Caco-2 (cell line): Measurements from ENCODE around the gene FGFR3. TPM values are rescaled to one million over a fixed set of nuclear protein-coding genes. Genes with fewer than 3 reads are reported as not detected.
A peak's percentile ranks its signal among the peaks of the same experiment; 100 is the strongest.

ENCODE experiments used
- BruUV-seq: library from RNA; stranded (reverse); fragments of 400-500 nt; replicated peaks from 2 replicates; lab custom pipeline; 2021; lab: Mats Ljungman, UMichigan
- CTCF ChIA-PET: fragments of 300-600 bp; sonication (Branson Sonifier 250); formaldehyde crosslinking; loops from one replicate; lab custom pipeline; 2022; ENCODE audit warnings: antibody characterized with exemption; lab: Charles Lee
- POLR2A ChIA-PET: fragments of 300-600 bp; sonication (Branson Sonifier 250); formaldehyde crosslinking; loops from one replicate; lab custom pipeline; 2022; ENCODE audit warnings: antibody characterized with exemption; lab: Charles Lee
- DNase-seq, 2 experiments: peaks; one replicate each; pipeline versions ENCODE4 v3.0.0 to v3.0.0-alpha.2; 2020 to 2022
- H3K27me3 ChIP-seq: replicated peaks from 2 replicates; pipeline ENCODE4 v1.6.0; 2011; ENCODE audit warnings: low read length; ENCODE audit not compliant: control insufficient read depth, insufficient read depth
- H3K36me3 ChIP-seq: 2 replicates; pipeline ENCODE4 v1.5.1; 2011; ENCODE audit warnings: low read length; ENCODE audit not compliant: control insufficient read depth, insufficient read depth
- H3K4me1 ChIP-seq: fragments of 250-450 bp; sonication (Bioruptor Pico); 2 replicates; pipeline ENCODE4 v1.5.1; 2020; ENCODE audit warnings: mild to moderate bottlenecking
- H3K4me3 ChIP-seq: 2 replicates; pipeline ENCODE4 v1.5.1; 2011; ENCODE audit warnings: low read depth, mild to moderate bottlenecking, control low read depth, low read length
- H3K9me3 ChIP-seq: fragments of 250-450 bp; sonication (Bioruptor Pico); 2 replicates; pipeline ENCODE4 v1.5.1; 2020; ENCODE audit warnings: mild to moderate bottlenecking, moderate library complexity
- H3K27ac Mint-ChIP-seq: one replicate; pipeline ENCODE4 v1.8.0; 2022; ENCODE audit warnings: mixed read lengths; ENCODE audit not compliant: unreplicated experiment
- H3K27me3 Mint-ChIP-seq: one replicate; pipeline ENCODE4 v1.8.0; 2022; ENCODE audit warnings: mixed read lengths; ENCODE audit not compliant: insufficient read depth, unreplicated experiment
- H3K36me3 Mint-ChIP-seq: one replicate; pipeline ENCODE4 v1.8.0; 2022; ENCODE audit warnings: mild to moderate bottlenecking, mixed read lengths; ENCODE audit not compliant: insufficient read depth, unreplicated experiment
- H3K4me1 Mint-ChIP-seq: one replicate; pipeline ENCODE4 v1.8.0; 2022; ENCODE audit warnings: low read depth, mixed read lengths; ENCODE audit not compliant: unreplicated experiment
- H3K4me3 Mint-ChIP-seq: one replicate; pipeline ENCODE4 v1.8.0; 2022; ENCODE audit warnings: mild to moderate bottlenecking, moderate library complexity, mixed read lengths; ENCODE audit not compliant: unreplicated experiment
- H3K9me3 Mint-ChIP-seq: one replicate; pipeline ENCODE4 v1.8.0; 2022; ENCODE audit warnings: mixed read lengths; ENCODE audit not compliant: unreplicated experiment
- intact Hi-C: fragments of 100-400 bp; cut with micrococcal nuclease; formaldehyde crosslinking; loops from one replicate; pipeline ENCODE4 v1.10.0; 2022; ENCODE audit not compliant: unreplicated experiment
- total RNA-seq: library from RNA; stranded (reverse); gene quantifications from 2 replicates; pipeline ENCODE4 v1.2.3, GENCODE V29; 2022
- TF ChIP-seq, protein P1 (sequence below), 2 experiments: fragments of 200-600 bp in 1 of 2; IDR thresholded peaks; 1 replicate in 1 of 2; 2 replicates in 1 of 2; pipeline versions ENCODE4 v1.5.1 to v1.8.0; 2011 to 2022; ENCODE audit warnings: antibody characterized with exemption in 1 of 2, control low read depth in 1 of 2, inconsistent platforms in 1 of 2, low read depth in 1 of 2, low read length in 1 of 2, mild to moderate bottlenecking in 1 of 2, moderate library complexity in 1 of 2; ENCODE audit not compliant: insufficient read depth in 1 of 2, severe bottlenecking in 1 of 2, unreplicated experiment in 1 of 2

FGFR3 gene
- total RNA-seq, 1 experiment from 2014 or later: 132 TPM

DNA sequence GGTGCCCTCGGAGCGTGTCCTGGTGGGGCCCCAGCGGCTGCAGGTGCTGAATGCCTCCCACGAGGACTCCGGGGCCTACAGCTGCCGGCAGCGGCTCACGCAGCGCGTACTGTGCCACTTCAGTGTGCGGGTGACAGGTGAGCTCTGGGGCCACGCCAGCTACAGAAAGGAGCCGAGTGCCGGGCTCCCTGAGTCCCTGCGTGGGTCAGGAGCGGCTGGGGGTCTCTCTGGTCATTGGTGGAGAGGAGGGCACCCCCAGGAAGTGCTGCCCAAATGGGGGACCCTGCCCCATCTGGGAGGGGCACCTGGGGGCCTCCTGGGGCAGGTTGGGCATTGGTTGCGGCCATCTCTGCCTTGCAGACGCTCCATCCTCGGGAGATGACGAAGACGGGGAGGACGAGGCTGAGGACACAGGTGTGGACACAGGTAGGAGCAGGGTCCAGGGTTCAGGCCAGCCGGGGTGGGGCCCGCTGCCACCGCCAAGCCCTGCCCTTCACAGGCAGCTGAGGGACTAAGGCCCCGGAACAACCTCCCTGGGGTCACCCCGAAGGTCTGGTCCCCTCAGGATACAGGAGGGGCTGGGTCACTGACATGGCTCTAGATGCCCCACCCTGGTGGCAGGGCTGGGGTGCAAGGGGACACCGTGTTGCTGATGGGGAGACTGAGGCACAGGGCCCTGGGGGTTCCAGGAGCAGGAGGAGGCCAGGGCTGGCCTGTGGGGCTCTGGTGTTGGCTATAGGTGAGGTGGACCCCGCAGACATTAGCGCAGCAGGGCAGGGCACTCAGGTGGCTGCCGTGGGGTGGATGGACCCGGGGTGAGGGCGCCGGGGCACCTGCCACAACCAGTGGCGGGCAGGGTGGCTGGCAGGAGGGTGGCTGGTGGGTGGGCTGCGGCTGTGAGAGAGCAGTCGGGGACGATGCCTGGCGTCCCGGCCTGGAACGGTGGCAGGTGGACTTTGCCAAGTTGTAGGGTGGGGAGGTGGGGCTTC is 6.6 kb downstream of the FGFR3 start:
- peaks cover 6% of the 10 kb centered on the region for H3K4me1 Mint-ChIP-seq
- ChIA-PET CTCF (interaction anchor here (1.0 kb wide), 1 partner anchor 14 kb away, joined by 4 read pairs; no protein-coding TSS in a partner anchor), POLR2A (no interaction called here)
- no peaks in the 10 kb centered on the region for H3K27me3 Mint-ChIP-seq
- Histone ChIP-seq H3K4me3 (no peak overlapping the region), H3K9me3 (no peaks in the 10 kb centered on the region), H3K4me1 (peaks cover 33% of the 10 kb centered on the region), H3K36me3 (peaks cover 2% of the 10 kb centered on the region), H3K27me3 (no peaks in the 10 kb centered on the region)
- H3K9me3 Mint-ChIP-seq: no peaks in the 10 kb centered on the region
- TF ChIP-seq, protein P1, sequence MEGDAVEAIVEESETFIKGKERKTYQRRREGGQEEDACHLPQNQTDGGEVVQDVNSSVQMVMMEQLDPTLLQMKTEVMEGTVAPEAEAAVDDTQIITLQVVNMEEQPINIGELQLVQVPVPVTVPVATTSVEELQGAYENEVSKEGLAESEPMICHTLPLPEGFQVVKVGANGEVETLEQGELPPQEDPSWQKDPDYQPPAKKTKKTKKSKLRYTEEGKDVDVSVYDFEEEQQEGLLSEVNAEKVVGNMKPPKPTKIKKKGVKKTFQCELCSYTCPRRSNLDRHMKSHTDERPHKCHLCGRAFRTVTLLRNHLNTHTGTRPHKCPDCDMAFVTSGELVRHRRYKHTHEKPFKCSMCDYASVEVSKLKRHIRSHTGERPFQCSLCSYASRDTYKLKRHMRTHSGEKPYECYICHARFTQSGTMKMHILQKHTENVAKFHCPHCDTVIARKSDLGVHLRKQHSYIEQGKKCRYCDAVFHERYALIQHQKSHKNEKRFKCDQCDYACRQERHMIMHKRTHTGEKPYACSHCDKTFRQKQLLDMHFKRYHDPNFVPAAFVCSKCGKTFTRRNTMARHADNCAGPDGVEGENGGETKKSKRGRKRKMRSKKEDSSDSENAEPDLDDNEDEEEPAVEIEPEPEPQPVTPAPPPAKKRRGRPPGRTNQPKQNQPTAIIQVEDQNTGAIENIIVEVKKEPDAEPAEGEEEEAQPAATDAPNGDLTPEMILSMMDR (IDR thresholded peaks at IDR 0.05; ENCODE audit: insufficient read depth in 1 of 2, low read depth in 1 of 2, low read length in 1 of 2, severe bottlenecking in 1 of 2, unreplicated experiment in 1 of 2): no peak
- H3K4me3 Mint-ChIP-seq: no peak overlapping the region
- intact Hi-C loops: no loop called here
- BruUV-seq: no TSS peak
- no peak for DNase-seq
- H3K36me3 Mint-ChIP-seq: peaks cover 69% of the 10 kb centered on the region
- peak overlapping the region; percentile 32 for H3K27ac Mint-ChIP-seq

DNA sequence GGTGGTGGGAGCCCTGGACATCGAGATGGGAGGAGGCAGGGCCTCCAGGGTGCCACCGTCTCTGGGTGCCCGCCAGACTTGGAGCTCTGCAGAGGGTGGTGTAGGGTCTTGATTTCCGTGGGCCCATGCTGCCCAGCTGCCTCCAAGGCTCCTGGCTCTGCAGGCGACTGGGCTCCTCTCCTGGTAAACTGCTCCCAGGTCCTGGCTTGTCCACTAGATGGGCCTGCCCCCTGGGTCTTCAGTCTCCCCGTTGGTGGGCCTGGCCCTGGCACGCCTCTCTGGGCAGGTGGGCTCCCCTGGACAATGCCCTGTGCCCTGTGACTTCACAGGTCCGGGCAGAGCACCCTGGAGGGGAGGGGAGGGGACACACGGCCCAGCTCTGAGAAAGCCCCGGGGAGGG is 7.7 kb downstream of the FGFR3 start:
- Histone ChIP-seq H3K4me3 (no peak overlapping the region), H3K27me3 (no peaks in the 10 kb centered on the region), H3K9me3 (no peaks in the 10 kb centered on the region), H3K36me3 (peaks cover 2% of the 10 kb centered on the region), H3K4me1 (peaks cover 30% of the 10 kb centered on the region)
- peaks cover 6% of the 10 kb centered on the region for H3K4me1 Mint-ChIP-seq
- H3K36me3 Mint-ChIP-seq: peaks cover 71% of the 10 kb centered on the region
- intact Hi-C loops: no loop called here
- POLR2A ChIA-PET: no interaction called here
- TF ChIP-seq, protein P1 (IDR thresholded peaks at IDR 0.05; ENCODE audit: insufficient read depth in 1 of 2, low read depth in 1 of 2, low read length in 1 of 2, severe bottlenecking in 1 of 2, unreplicated experiment in 1 of 2): no peak
- H3K4me3 Mint-ChIP-seq: no peak overlapping the region
- CTCF ChIA-PET: interaction anchor here (1.0 kb wide), 1 partner anchor 13 kb away, joined by 4 read pairs; no protein-coding TSS in a partner anchor
- no TSS peak for BruUV-seq
- H3K9me3 Mint-ChIP-seq: no peaks in the 10 kb centered on the region
- H3K27me3 Mint-ChIP-seq: no peaks in the 10 kb centered on the region
- peak overlapping the region; percentile 32 for H3K27ac Mint-ChIP-seq
- DNase-seq: no peak

- no peak overlapping the region for H3K27ac Mint-ChIP-seq
- H3K9me3 Mint-ChIP-seq: no peaks in the 10 kb centered on the region
- no TSS peak for BruUV-seq
- Histone ChIP-seq H3K36me3 (peaks cover 2% of the 10 kb centered on the region), H3K9me3 (no peaks in the 10 kb centered on the region), H3K4me1 (peaks cover 24% of the 10 kb centered on the region), H3K4me3 (no peak overlapping the region), H3K27me3 (no peaks in the 10 kb centered on the region)
- H3K4me3 Mint-ChIP-seq: no peak overlapping the region
- DNase-seq: no peak
- H3K27me3 Mint-ChIP-seq: no peaks in the 10 kb centered on the region
- peaks cover 3% of the 10 kb centered on the region for H3K4me1 Mint-ChIP-seq
- TF ChIP-seq, protein P1 (IDR thresholded peaks at IDR 0.05; ENCODE audit: insufficient read depth in 1 of 2, low read depth in 1 of 2, low read length in 1 of 2, severe bottlenecking in 1 of 2, unreplicated experiment in 1 of 2): no peak
- intact Hi-C loops: no loop called here
- peaks cover 71% of the 10 kb centered on the region for H3K36me3 Mint-ChIP-seq
- ChIA-PET POLR2A (no interaction called here), CTCF (interaction anchor here (0.6 kb wide), 1 partner anchor 33 kb away, joined by 3 read pairs; no protein-coding TSS in a partner anchor)
Observed at GRCh38 chr4:1801286-1801958, 8.3 kb downstream of the FGFR3 start.
